HG03439 (cell line): ENCODE data around the gene BRSK2.

ENCODE experiments used
- ATAC-seq: cut with Tn5 transposase; IDR thresholded peaks from one replicate; pipeline ENCODE4 v1.9.1; 2021; ENCODE audit warnings: mild to moderate bottlenecking, moderate library complexity; ENCODE audit not compliant: unreplicated experiment

The BRSK2 gene

DNA sequence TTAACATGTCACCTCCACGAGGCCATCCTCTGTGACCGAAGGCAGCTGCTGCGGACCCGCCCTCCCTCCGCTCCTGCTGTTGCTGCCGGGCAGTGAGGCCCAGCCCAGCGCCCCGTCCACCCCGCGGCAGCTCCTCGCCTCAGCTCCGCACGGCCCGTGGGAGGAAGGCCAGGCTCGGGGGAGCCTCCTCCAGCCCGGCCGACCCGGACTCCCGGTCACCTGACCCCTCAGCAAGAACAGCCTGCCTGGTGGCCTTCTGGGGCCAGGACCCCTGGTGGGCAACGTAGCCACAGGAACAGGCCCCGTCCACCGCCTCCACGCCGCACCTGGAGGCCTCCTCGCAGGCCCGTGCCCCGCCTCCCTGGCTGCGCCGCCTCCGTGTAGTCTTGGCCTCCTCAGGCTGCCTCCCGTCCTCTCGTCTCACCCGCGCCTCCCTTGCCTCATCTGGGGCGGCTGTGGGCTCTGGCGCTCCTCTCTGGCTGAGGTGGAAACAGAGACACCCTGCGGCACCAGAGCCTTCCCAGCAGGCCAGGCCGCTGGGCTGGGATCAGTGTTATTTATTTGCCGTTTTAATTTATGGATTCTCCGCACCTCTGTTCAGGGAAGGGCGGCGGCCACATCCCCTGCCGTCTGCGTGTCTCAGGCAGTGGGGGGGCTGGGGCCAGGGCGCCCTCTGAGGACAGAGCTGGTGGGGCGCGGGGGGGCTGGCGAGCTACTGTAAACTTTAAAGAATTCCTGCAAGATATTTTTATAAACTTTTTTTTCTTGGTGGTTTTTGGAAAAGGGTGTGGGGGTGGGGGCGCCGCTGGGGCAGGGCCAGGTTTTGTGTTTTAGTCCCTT is 71.5 kb downstream of the BRSK2 start:
- ATAC-seq: no peak

DNA sequence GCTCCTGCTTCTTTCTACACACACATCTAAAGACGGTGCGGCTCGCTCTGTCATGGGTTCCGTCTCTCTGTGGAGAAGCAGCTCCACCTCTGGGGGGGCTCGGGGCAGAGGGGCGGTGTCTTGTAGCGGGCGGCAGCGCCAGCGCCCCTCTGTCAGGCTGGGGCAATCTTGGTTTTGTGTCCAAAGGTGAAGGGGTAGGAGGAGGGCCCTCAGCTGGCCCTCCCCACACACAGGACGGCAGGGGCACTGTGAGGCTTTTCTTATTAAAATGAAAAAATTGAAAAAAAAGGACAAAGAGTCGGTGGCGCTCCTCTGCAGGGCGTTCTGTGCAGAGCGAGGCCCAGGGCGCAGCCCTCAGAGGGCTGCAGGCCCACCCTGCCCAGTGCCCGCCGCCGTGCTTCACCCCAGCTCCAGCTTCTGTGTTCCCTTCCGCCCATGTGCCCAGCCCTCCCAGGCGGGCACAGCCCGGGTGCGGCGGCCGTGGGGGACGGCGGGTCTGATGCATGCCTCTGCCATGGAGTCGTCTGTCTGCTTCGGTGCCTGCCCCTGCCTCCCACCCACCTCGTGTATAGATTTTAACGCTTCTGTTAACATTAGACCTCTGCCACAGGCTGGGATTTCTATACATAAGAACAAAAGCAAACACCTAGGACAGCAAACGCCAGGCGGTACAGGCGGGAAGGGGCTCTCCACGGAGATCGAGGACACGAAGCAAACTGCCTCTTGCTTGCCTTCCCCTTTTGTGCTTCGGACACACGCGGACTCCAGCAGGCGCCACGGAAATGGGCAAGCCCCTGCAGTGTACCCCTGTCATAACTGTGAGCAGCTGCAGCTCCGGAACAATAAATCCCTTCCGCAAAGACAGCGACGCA is 72.3 kb downstream of the BRSK2 start:
- ATAC-seq: no peak

DNA sequence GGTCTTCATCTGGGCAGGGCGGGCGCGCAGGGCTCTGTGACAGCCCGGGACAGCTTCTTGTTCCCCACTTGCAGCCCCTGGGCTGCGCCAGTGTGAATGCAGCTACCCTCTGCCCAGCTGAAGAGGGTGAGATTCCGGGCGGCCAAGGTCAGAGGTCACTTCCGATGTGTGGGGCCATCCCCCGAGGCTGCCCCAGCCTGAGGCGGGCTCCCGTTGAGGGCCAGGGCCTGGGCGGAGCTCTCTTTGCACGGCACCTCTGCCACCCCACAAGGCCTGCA is 72.9 kb downstream of the BRSK2 start:
- ATAC-seq: no peak

DNA sequence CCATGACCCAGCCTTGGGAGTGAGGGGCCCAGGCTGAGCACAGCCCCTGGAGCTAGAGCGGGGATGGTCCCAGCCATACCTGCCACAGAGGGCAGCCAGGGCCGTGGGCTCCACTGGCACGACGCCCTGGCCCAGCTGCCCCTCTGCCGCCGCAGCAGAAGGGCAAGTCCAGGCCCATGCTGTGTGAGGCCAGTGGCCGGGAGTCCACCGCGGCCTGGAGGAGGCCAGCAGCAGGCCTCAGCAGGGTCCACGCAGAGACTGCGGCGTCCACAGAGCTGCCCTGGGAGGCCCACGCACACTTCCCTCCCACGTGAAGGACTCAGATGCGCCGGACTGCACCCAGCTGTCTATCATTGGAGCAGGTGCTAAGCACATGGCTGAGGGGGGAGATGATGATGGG is 73.3 kb downstream of the BRSK2 start:
- ATAC-seq: no peak

DNA sequence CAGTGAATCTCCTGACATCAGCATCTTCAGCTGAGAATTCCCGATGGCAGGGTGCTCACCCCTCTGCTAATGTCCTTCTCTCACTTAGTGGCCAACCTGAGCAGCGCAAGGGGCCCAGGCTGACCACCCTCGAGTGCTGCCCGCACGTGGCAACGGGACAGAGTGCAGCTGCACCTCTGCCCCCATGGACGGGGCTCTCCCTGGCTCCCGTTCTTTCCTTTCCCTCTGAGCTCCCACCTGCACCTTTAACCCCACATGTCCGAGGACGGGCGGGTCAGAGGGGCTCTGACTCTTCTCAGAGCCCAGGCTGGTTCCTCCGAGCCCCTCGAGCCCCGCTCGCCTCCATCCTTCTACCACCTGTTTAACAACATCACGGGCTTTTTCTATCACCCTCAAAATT is 77.0 kb downstream of the BRSK2 start:
- ATAC-seq: no peak

DNA sequence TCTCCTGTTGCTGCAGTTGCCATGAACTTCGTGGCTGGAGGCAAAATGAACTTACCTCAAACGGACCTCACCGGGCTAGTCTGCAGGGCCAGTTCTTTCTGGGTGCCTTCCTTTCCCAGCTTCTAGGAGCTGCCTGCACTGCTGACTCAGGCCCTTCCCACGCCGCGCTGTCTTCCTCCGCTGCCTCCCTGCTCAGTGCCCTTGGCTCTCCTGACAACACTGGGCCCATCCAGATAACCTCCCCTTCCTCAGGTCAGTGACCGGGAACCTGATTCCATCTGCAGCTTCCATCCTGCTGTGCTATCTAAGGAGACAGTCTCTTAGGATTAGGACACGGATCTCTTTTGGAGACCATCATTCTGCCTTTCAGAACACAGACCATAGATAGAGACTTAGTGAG is 77.5 kb downstream of the BRSK2 start:
- no peak for ATAC-seq

DNA sequence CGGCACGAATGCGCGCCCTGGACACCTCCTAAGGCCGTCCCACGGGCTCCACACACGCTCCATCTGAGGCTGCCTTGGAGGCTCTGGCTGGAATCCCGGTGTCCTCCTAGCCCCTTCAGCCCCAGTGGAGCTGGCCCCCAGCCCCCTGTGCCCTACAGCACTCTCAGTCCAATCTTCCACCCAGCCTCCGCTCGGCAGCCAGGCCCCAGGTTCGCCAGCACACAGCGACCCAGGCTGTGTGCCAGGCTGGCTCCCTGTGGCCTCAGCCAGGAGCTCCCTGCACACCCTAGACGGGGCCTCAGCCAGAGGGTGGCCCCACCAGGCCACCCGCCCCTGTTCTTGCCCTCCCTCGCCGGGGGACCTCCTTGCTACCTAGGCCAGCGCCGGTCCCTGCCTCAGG is 78.3 kb downstream of the BRSK2 start:
- no peak for ATAC-seq

DNA sequence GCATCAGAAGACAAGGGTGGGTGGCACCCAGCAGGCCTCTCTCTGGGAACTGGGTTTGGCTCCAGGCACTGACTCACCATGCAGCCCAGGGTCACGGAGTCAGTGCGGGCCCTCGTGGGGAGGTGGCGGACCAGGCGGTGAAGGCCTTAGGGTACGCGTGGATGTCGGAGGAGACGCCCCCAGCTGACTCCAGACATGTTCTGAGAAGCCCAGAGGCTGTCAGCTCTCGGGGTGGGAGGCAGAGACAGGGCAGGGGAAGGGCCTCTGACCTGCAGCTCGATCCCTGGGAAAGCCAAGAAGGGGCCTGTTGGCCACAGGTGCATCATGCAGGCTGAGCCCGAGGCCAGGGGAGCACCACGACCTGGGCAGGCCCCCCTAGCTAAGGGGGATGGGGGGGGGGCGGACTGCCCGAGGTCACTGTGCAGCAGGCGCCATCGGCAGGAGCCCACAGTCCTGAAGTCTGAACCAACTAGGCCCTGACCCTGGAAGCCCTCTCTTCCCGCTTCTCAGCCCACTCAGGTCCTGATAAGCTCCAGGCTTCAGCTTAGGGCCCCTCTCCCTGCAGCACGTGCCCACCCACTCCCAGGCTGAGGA is 78.8 kb downstream of the BRSK2 start:
- no peak for ATAC-seq

DNA sequence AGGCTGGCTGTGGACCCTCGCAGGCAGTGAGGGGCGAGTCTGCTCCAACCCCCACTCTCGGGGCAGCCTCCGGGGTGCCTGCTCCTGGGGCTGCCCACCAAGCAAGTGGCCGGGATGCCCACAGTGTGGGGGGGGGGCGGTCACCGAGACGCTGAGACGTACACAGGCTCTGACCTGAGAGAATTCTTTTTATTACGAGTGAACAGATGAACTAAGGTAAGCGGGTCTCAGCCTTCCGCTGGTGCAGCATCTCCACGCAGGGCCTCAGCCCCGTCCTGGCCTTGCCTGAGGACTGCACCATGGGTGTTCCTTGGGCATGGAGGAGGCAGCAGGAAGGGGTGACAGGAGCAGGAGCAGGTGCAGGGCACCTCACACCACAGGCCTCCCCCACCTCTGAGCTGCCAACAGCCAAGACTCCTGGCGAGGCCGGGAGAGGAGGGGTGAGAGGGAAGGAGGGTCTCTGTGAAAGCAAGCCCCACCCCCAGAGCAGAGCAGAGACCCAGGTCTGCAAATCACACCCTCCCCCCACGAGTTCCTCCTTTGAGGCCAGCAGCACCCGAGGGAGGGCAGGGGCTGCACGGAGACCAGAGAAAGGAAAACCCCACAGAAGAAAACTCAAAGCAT is 79.7 kb downstream of the BRSK2 start:
- ATAC-seq: no peak

DNA sequence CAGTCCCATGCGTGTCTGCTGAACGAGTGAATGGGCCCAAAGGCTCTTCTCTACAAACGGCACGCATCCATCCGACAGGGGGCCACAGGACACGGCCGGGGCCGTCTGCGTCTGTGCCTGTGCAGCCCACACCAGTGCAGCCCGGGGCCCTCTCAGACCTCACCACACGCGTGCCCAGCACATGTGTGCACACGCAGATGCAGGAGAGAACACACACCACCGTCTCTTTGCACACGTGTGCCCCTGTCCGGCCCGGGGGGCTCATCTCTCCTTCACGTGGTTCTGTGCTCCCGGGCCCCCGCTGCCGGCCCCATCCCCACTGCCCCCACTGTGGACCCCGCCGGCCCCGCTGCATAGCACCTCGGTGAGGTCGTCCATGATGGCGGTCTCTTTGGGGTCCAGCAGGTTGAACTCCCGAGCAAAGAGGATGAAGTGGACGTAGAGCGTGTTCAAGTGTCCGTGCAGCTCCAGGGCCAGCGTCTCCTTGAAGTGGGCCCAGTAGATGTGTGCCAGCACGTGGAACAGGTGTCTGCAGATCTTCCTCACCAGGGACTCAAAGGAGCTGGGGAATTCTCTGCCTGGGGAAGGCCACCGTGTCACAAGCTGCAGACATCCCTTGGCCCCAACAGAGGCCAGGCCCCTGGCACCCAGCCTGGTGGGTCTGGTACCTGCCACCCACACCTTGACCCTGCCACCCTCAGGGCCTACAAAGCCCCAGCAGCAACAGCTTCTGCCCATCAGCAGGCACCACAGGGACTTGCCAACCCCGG is 80.4 kb downstream of the BRSK2 start:
- no peak for ATAC-seq

DNA sequence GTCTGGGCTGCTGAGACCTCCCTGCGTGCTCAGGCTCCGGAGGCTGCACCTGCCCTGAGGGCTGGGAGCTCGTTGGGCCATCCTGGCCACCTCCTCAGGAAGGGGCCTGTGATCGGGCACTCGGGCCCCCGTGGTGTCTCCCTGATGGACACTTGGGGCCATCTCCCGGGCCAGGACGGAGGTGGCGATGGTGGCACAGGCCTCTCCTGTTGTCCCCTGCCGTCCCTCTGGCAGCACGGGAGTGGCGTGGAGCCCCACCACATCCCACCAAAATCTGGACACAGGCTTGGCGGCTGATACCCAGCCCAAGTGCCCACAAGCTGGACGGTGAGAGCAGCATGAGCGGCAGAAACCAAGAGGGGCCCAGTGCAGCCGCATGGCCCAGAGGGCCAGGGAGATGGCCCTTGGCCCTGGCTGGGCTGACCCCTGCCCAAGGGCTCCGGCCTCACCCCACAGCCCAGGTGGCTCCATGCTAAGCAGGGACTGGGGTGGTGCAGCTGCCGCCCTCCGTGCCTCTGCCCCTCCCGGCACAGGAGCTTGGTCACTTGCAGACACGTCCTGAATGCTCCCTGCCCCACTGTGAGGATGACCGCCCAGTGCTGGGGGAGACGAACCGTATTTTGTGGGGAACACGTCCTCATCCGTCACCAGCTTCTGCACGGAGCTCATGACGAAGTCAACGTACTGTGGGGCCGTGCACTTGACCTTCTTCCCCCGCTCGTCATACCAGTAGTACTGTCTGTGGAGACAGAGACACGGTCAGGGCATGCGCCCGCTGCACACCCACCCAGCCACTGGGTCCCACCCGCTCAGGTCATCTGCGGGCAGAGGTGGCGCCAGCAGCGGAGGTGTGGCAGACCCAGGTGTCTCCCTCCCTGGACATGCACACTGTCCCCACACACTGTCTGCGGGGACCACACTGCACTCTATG is 81.2 kb downstream of the BRSK2 start:
- ATAC-seq: no peak

DNA sequence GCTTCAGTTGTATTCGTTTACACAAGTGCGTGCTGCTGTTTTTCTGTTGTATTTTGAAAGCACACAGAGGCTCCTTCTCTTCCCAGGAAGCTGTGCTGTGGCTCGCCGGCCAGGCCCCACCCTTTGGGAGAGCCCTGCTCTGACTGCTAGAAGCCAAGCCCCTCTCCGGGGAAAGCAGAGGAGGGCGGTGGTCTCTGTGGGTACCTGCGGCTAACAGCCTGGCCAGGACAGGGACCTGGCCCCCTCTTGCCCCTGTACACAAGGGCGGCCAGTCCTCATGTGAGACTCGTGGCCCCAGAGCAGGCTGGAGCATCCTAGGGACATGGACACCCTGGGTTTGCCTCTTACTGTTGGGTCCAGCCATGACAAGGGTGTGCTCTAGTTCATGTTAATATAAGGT is 82.0 kb downstream of the BRSK2 start:
- no peak for ATAC-seq

DNA sequence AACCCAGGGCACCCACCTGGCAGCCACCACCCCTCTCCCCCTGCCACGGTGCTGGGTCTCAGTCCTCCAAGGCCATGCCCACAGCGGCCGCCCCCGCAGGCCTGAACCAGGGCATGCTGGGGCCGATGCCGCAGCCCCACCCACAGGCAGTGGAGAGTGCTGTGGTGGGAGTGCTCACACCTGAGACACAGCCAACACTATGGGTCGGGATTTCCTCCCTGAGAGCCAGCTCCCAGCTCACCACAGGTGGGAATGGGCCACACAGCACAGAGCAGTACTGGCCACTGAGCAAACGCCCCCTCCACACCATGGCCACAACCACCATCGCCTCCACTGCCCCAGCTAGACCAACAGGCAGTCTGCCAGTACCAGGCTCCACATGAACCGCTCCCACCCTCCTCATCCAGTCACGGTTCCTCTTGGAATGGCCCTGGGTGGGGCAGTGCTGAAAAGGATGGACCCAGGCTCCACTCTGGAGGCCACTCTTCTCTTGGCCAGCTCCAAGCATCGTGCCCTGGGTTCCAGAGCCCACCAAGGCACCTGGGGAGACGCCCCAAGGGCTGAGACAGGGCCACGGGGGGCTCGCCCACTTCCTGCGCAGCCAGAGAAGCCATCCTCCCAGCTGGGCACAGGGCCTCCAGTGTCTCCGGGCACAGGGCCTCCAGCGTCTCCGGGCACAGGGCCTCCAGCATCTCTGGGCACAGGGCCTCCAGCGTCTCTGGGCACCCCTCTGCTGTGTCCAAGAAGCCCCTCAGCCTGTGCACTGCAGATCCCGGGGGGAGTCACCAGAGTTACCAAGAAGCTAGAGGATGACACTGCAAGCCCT is 82.7 kb downstream of the BRSK2 start:
- no peak for ATAC-seq

DNA sequence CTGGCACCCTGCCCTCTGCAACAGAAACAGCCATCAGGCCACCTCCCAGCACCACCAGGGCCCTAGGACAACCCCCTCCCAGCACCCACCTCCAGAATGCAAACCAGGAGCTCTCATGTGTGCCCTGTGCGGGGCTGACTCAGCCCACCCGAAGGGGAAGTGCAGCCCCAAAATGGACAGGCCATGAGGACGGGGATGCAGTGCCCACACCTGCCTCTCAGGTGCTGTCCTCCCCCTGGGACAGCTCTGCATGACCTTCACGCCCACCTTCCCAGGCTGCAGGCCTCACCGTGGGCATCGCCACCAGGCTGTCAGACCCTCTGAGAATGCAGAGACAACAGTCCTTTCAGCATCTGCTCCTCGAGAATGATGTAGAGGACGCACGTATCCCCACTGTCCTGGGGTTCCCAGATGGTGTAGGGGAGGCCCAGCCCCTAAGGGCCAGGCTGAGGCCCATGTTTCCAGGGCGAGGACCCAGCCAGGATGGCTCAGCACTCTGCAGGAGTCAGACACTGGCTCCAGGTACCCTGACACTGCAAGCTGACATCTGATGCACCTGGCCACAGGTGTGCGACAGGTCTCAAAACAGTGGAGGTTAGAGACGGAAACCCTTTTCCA is 83.4 kb downstream of the BRSK2 start:
- no peak for ATAC-seq

DNA sequence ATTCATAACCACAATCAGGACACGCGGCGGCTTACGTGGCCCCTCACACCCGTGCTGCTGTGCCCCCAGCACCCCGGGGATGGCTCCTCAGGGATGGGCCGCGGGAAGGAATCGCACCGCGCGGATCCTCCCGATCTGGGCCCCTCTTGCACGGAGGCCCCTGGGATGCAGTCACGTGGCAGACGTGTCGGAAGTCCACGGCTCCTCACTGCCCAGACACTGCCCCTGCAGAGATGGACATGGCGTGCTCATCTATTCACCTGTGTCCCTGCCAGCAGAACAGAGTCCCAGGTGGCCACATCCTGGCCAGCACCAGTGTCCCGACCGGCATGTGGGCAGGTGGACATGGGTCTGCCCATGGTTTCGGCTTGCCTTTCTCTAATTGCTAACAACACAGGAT is 84.1 kb downstream of the BRSK2 start:
- ATAC-seq: no peak

DNA sequence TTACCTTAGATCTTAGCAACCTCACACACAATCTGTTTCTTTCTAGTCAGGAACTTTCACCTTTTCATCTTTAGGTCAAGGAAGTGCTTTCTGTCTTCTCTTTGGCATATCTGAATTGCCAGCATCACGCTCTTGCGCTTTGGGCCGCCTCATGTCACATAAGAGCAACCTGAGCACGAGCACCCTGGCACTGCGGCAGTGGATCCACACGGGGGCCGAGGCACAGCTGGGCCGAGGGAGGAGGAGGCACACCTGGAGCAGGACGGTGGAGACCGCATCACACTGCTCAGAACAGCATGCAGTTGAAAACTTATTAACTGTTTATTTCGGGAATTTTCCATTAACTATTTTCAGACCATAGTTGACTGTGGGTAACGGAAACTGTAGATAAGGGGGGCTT is 86.1 kb downstream of the BRSK2 start:
- no peak for ATAC-seq

DNA sequence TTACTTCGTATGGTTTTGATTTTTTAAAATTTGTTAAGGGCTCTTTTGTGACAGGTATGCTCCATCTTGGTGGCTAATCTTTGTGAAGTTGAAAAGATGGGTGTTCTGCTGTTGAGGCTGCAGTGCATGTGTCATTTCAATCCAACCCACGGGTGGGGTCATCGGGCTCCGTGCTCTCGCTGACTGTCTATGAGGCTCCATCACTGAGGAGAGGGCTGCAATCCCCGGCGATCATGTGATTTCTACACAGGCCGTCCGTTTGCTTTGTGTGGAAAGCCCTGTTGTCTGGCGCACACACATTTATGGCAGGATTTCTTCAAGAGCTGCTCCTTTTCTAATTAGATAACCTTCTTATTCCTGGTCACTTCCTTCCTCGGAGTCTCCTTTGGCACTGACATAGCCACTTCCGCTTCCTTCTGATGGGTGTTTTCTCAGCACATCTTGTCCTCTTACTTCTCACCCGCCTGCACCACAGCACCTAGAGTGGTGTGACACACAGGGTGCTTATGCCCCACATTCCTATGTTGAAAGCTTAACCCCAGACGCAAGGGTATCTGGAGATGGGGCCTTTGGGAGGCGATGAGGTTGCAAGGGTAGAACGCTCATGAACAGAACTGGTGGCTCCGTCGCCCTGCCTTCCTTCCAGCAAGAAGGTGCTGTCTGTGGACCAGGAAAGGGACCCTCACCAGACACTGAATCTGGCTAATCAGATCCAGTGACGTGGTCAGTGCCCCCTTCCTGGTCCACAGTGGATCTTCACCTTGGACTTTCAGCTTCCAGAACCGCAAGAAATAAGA is 87.4 kb downstream of the BRSK2 start:
- ATAC-seq: no peak

DNA sequence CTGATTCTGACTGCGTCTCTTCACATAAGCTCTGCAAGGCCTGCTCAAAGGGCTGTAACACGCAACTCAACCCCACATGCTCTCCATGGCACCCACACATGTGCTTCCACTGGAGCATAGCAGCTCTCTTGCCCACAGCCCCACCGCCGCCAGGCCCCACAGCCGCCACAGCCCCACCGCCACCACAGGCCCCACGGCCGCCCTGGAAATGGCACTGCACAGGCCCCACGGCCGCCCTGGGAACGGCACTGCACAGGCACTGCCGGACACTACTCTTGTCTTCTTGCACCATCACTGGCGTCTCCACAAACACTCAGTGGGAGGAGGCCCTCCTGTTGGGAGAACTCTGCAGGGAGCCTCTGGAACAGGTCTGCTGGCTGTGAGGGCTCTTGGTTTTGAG is 88.3 kb downstream of the BRSK2 start:
- ATAC-seq: no peak
